ENCODE measurements around the gene PDLIM1. TPM values are rescaled to one million over a fixed set of nuclear protein-coding genes. Genes with fewer than 3 reads are reported as not detected.

PDLIM1 gene
- total RNA-seq, 1 experiment from 2014 or later, result 20.9 TPM

GRCh38 chr10:95315509-95315908 lies 24.7 kb upstream of the PDLIM1 start:
- DNase-seq (ENCODE audit: low spot score), result no peak

- DNase-seq (ENCODE audit: low spot score), result no peak
These were observed 23.6 kb upstream of the PDLIM1 start for GRCh38 chr10:95314192-95314918.

DNA sequence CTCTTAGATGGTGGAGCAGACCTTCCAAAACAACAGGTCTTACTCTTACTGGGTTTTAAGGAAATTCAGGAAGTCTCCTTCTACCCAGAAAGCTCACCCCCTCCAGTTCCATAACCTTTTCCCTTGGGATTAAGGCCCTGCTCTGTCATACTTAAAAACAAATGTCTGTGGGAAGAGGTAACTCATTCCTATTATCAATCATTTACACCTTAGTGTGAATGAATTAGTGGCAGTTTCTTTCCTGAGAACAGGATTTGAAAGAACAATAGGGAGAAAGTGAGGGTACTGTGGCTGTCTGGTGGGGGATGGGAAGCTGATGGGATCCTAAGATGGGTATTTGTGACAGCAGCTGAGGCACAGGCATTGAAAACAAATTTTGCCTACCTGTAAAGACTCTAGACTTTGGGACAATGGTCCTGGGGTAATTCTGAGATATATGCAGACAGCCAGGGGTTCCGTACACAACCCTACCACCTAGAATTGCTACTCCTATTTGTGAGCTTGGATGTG lies 22.2 kb upstream of the PDLIM1 start:
- no peak for DNase-seq (ENCODE audit: low spot score)

GRCh38 chr10:95312257-95312656 lies 21.5 kb upstream of the PDLIM1 start:
- DNase-seq (ENCODE audit: low spot score), result peak; percentile 44

GRCh38 chr10:95309958-95310357 lies 19.2 kb upstream of the PDLIM1 start:
- DNase-seq (ENCODE audit: low spot score), result no peak

DNA sequence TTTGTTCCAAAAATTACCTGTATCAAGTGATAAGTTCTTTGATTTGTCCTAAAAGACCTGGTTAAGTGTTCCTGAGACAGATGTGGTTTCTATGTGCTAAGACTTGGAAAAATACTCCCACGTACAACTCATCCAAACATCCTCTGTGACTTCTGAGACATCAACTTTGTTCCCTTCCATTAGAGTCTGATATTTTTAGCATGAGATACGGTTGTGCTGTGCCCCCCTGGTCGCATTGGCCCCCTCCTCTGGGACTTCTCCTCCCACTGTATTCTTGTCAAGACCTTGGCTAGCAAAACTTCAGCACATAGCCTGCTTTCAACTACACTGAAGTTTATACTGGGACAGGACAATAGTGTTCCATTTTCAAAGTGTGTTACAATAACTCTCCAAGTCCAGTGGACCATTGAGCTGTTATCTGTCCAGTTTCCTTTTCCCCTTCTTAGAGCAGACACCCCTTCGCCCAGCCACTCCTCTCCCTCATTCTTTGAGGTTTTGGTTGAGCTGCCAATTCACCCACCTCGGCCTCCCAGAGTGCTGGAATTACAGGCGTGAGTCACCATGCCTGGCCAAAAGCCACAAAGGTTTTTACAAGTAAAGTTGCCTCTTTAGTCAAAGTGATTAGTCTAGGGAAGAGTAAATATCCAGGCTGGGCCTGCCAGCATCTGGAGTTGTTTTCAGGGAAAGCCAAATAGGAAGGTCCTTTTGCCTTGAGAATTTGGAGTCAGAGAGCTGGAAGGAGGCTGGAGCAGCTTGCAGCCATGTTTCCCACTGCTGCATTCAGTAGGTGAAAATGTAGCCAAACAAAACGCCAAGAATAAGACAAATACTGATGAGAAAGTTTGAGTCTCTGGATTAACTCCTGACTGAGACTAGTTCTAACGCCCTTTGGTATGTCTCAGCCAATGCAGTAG lies 17.8 kb upstream of the PDLIM1 start:
- DNase-seq (ENCODE audit: low spot score), result peak; percentile 98

- DNase-seq (ENCODE audit: low spot score), result no peak
These were observed 16.0 kb upstream of the PDLIM1 start for GRCh38 chr10:95306851-95307250.

DNA sequence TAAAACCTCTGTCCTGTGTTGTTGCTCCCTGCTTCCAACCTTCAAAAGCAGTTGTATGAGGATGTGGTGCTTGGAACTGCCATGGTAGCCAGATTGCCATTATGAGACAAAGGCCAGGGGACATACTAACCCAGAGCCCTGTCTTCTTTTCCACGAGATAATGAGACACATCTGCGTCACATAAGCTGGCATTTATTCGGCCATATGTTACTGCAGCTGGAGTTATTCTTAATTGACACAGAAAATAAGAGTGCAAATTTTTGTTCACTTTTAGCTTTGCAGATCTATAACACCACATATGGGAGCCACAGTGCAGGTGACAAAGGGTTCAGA lies 15.5 kb upstream of the PDLIM1 start:
- DNase-seq (ENCODE audit: low spot score), result no peak

DNA sequence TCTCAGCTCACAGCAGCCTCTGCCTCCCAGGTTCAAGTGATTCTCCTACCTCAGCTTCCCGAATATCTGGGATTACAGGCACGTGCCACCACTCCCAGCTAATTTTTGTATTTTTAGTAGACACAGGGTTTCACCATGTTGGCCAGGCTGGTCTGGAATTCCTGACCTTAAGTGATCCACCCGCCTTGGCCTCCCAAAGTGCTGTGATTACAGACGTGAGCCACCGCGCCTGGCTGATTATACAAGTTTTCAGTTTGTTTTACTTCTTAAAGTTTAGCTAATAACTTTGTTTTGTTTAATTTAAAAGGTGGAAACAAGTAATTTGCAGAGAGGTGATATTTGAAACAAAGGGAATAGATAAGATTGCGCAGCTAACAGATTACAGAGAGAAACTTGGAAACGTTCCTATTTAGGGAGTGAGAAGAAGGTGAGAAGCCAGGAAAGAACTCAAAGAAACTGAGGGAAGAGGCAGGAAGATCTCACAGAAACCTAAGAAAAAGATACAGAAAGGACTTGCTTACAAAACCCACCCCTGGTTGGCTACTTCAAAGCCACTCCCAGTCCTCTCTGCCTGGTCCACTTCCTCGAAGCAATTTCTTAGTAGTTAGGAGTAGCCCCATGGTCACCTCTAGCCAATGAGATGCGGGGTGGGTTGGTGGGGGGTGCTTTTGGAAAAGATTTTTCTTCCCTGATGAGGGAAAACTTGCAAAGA lies 15.0 kb upstream of the PDLIM1 start:
- DNase-seq (ENCODE audit: low spot score), result no peak

GRCh38 chr10:95304976-95305375 lies 14.2 kb upstream of the PDLIM1 start:
- DNase-seq (ENCODE audit: low spot score), result no peak

- no peak for DNase-seq (ENCODE audit: low spot score)
These were observed 13.7 kb upstream of the PDLIM1 start for GRCh38 chr10:95304463-95304862.

- no peak for DNase-seq (ENCODE audit: low spot score)
These were observed 13.1 kb upstream of the PDLIM1 start for GRCh38 chr10:95303950-95304349.

- peak; percentile 28 for DNase-seq (ENCODE audit: low spot score)
These were observed 12.7 kb upstream of the PDLIM1 start for GRCh38 chr10:95303535-95303934.

DNA sequence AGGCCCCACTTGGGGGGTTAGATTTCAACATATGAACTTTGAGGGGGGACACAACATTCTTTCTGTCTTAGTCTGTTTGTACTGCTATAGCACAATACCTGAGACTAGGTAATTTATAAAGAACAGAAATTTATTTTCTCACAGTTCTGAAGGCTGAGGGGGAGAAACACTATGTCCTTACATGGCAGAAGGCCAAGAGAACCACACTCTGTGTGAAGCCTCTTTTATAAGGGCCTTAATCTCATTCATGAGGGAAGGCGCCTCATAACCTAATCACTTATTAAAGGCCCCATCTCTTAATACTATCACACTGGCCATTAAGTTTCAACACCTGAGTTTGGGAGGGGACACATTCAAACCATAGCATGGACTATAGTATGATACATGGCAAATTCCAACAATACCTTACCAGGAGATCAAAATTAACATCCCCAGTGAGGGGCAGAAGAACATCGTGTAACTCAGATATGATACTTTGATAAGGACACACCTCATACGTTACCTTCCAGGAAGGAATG lies 9.3 kb upstream of the PDLIM1 start:
- no peak for DNase-seq (ENCODE audit: low spot score)

- DNase-seq (ENCODE audit: low spot score), result no peak
These were observed 6.6 kb upstream of the PDLIM1 start for GRCh38 chr10:95297402-95297801.

DNA sequence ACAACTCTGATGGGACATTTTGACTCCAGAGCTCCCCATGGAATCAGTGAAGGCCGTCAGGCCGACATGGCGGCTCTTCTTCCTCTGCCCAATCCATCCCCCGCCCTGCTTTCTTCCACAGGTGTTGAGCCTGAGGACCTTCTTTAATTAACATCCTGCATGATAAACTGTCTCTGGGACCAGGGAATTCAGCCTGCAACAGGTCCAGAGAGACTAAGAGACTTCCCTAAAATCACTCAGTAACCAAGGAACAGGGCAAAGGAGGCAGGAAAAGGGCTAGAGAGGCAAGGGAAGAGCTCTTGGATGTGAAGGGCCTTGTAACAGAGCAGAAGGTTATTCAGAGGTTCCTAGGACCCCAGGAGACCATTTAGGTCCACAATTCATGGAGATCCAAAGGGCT lies 6.0 kb upstream of the PDLIM1 start:
- no peak for DNase-seq (ENCODE audit: low spot score)

- no peak for DNase-seq (ENCODE audit: low spot score)
These were observed 4.4 kb upstream of the PDLIM1 start for GRCh38 chr10:95295031-95295755.

DNA sequence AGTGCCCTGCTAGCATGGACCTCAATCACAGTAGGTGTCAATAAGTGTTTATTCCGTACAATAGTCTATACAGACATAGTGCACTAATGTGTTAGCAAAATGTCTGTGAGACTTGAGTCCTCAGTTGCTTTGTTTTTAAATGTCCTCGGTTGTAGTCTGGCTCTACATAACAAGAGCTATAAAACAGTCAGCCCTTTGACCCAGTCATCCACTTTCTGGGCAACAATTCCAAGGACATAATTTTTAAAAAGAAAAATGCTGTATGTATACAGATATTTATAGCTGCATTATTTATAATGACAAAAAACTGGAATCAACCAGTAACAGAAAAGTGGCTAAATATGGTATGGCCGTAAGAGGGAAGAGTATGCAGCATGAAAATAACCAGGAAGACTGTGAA lies 2.8 kb upstream of the PDLIM1 start:
- DNase-seq (ENCODE audit: low spot score), result no peak

GRCh38 chr10:95291365-95292039 lies 699 bp upstream of the PDLIM1 start:
- no peak for DNase-seq (ENCODE audit: low spot score)

DNA sequence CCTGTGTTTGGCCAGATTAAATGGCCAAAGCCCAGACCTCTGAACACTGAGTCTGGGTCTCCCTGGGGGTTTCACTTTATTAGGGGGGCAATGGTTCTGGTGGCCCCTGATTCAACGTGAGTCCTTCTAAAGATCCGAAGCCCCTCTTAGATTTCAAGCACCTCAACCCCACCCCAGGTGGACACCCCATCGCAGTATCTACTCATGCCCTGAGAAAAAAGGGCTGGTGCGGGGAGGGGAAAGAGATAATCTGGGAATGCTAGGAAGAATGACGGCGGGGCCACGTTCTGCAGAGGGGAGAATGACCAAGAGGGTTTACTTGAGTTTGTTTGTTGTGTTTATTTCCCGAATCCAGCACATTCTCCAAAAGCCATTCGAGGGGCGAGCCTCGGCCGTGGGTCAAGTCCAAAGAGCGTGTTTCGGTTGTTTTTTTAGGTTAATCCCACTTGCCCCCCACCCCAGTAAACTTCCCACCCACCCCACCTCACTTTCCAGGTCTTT lies 832 bp downstream of the PDLIM1 start:
- DNase-seq (ENCODE audit: low spot score), result no peak

Measured in A172 (cell line).